GM19438 (cell line): ENCODE results near the gene CBLN4.

Experiments used
- ATAC-seq: cut with Tn5 transposase; IDR thresholded peaks from one replicate; pipeline ENCODE4 v1.9.1; 2021; ENCODE audit warnings: low read depth; ENCODE audit not compliant: unreplicated experiment

CBLN4 gene

DNA sequence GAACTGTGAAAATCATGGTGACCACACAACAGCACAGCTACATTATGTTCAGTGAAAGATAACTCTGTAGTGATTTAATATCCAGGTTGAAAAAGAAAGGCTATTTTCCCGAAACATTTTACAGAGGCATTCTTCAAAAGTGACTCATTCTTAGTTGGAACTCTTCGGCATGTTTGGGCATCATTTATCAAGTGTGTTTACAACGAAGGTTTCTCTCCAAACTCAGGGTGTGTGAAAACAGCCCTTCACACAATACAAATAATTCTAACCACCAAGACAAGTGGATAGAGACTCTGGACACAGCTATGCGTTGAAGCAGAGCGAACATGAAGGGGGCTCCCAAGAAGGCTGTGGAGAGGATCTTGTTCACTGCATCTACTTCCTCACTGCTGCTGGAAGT lies 57.6 kb downstream of the CBLN4 start:
- ATAC-seq: no peak
